LNCaP clone FGC (cell line): ENCODE results near the gene ZNF783.
"Not testable (repeated sequence)": the region's sequence is repeated elsewhere in the genome, so short reads cannot be mapped to it uniquely, and the experiment has no call there.

Experiments used
- DNase-seq: peaks from one replicate; pipeline ENCODE4 v3.0.0-alpha.2; 2011; ENCODE audit warnings: low read depth
- H3K4me3 ChIP-seq: 2 replicates; pipeline ENCODE4 v1.5.1; 2011; ENCODE audit warnings: mild to moderate bottlenecking, low read depth, low read length, control low read depth
- TF ChIP-seq, protein P1 (sequence below): IDR thresholded peaks from 2 replicates; pipeline ENCODE4 v1.5.1; 2012; ENCODE audit warnings: mild to moderate bottlenecking; ENCODE audit not compliant: control insufficient read depth, insufficient read depth; ENCODE audit errors: extremely low read depth

The ZNF783 gene

GRCh38 chr7:149330914-149331567, 69.0 kb downstream of the ZNF783 start:
- H3K4me3 ChIP-seq, result no peak overlapping the region
- DNase-seq, result no peak
- TF ChIP-seq, protein P1, sequence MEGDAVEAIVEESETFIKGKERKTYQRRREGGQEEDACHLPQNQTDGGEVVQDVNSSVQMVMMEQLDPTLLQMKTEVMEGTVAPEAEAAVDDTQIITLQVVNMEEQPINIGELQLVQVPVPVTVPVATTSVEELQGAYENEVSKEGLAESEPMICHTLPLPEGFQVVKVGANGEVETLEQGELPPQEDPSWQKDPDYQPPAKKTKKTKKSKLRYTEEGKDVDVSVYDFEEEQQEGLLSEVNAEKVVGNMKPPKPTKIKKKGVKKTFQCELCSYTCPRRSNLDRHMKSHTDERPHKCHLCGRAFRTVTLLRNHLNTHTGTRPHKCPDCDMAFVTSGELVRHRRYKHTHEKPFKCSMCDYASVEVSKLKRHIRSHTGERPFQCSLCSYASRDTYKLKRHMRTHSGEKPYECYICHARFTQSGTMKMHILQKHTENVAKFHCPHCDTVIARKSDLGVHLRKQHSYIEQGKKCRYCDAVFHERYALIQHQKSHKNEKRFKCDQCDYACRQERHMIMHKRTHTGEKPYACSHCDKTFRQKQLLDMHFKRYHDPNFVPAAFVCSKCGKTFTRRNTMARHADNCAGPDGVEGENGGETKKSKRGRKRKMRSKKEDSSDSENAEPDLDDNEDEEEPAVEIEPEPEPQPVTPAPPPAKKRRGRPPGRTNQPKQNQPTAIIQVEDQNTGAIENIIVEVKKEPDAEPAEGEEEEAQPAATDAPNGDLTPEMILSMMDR, result no peak

DNA sequence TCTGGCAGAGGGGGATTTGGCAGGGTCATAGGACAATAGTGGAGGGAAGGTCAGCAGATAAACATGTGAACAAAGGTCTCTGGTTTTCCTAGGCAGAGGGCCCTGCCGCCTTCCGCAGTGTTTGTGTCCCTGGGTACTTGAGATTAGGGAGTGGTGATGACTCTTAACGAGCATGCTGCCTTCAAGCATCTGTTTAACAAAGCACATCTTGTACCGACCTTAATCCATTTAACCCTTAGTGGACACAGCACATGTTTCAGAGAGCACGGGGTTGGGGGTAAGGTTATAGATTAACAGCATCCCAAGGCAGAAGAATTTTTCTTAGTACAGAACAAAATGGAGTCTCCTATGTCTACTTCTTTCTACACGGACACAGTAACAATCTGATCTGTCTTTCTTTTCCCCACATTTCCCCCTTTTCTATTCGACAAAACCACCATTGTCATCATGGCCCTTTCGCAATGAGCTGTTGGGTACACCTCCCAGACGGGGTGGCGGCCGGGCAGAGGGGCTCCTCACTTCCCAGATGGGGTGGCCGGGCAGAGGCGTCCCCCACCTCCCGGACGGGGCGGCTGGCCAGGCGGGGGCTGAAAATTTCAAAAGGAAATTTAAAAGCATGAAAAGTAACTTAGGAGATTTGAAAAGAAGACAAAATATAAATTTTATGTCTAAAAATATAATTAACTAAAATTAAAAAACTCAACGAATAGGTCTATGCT, 70.8 kb downstream of the ZNF783 start:
- DNase-seq, H3K4me3 ChIP-seq: not testable (repeated sequence)

GRCh38 chr7:149333321-149333717, 71.3 kb downstream of the ZNF783 start:
- no peak for DNase-seq
- TF ChIP-seq, protein P1, result no peak
- no peak overlapping the region for H3K4me3 ChIP-seq

DNA sequence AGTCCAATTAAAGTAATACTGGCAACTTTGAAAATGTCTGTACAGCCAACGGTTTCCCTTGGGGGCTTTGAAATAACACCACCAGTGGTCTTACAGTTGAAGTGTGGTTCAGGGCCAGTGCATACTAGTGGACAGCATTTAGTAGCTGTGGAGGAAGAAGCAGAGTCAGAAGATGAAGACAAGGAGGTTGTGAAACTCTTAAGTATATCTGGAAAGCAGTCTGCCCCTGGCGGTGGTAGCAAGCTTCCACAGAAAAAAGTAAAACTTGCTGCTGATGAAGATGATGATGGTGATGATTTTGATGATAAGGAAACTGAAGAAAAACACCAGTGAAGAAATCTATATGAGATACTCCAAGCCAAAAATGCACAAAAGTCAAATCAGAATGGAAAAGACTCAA, 72.2 kb downstream of the ZNF783 start:
- DNase-seq, result no peak
- H3K4me3 ChIP-seq, result no peak overlapping the region
- TF ChIP-seq, protein P1, result no peak
